Lung (tissue), 12 donors: Measurements from ENCODE around the gene ATP8A1. TPM values are rescaled to one million over a fixed set of nuclear protein-coding genes. Genes with fewer than 3 reads are reported as not detected.

Source experiments
- ATAC-seq: fragments of 200-7000 bp; cut with Tn5 transposase; one replicate; pipeline ENCODE4 v1.9.1; 2020; ENCODE audit warnings: moderate number of reproducible peaks; ENCODE audit not compliant: insufficient read depth, low FRiP score
- DNase-seq, 3 donors: peaks; one replicate each; pipeline ENCODE4 v3.0.0-alpha.2; 2013 to 2017
- H3K27ac ChIP-seq, 2 donors: one replicate each; pipeline ENCODE4 v1.5.1; 2013; ENCODE audit warnings: mild to moderate bottlenecking in 2 of 2, moderate library complexity in 2 of 2, control low read depth in 1 of 2, inconsistent platforms in 1 of 2, low read depth in 1 of 2, low read length in 1 of 2
- H3K27me3 ChIP-seq, 3 donors: one replicate each; pipeline ENCODE4 v1.5.1; 2013; ENCODE audit warnings: low read length in 2 of 3; ENCODE audit not compliant: control insufficient read depth in 3 of 3, insufficient read depth in 3 of 3
- H3K36me3 ChIP-seq, 4 donors: one replicate each; pipeline ENCODE4 v1.5.1; 2013; ENCODE audit warnings: low read length in 4 of 4, mild to moderate bottlenecking in 1 of 4, moderate library complexity in 1 of 4; ENCODE audit not compliant: control insufficient read depth in 4 of 4, insufficient read depth in 4 of 4
- H3K4me1 ChIP-seq, 5 donors: one replicate each; pipeline ENCODE4 v1.5.1; 2013; ENCODE audit warnings: low read length in 5 of 5, mild to moderate bottlenecking in 2 of 5, moderate library complexity in 1 of 5; ENCODE audit not compliant: control insufficient read depth in 5 of 5, insufficient read depth in 5 of 5
- H3K4me3 ChIP-seq: one replicate; pipeline ENCODE4 v1.5.1; 2013; ENCODE audit warnings: mild to moderate bottlenecking, control low read depth, moderate library complexity
- H3K9ac ChIP-seq, 2 donors: one replicate each; pipeline ENCODE4 v1.5.1; 2013; ENCODE audit warnings: low read length in 2 of 2, control low read depth in 1 of 2; ENCODE audit not compliant: insufficient read depth in 1 of 2
- H3K9me3 ChIP-seq, 4 donors: one replicate each; pipeline ENCODE4 v1.5.1; 2013; ENCODE audit warnings: low read length in 3 of 4, mild to moderate bottlenecking in 1 of 4, moderate library complexity in 1 of 4; ENCODE audit not compliant: control insufficient read depth in 4 of 4, insufficient read depth in 3 of 4
- CTCF ChIP-seq: IDR thresholded peaks from 2 replicates; pipeline ENCODE4 v1.5.1; 2012; ENCODE audit warnings: mild to moderate bottlenecking; ENCODE audit errors: control extremely low read depth, extremely low read depth
- WGBS, 2 donors: extraction: QIAGEN DNeasy Blood & Tissue Kit; methylation state at CpG; one replicate each; pipeline ENCODE4 v1.1.7; 2013; 5-methylcytosine and 5-hydroxymethylcytosine counted together
- polyA plus RNA-seq, 2 donors: library from polyadenylated mRNA; stranded (reverse); fragments of 200-250 nt; gene quantifications; one replicate each; pipeline ENCODE4 v1.2.1, GENCODE V29; 2013
- total RNA-seq, 2 donors: library from RNA; depleted of rRNA in 1 of 2; stranded (reverse); fragments of >200 nt in 1 of 2; gene quantifications; one replicate each; pipeline ENCODE4 v1.2.1, GENCODE V29; 2014 to 2021
- donor health status: control.
- donor health status: control.
- donor health status: Bipolar disorder and iron deficiency.
- donor health status: healthy.
- donor health status: DM: yes; HTN: yes; CAD: no.

Gene ATP8A1
- total and polyA plus RNA-seq, 4 donors: 13.8 to 297 (median 48.9) TPM

- no peak for TF ChIP-seq CTCF
- no peak overlapping the region for H3K4me3 ChIP-seq
- ATAC-seq: no peak
- H3K4me1 ChIP-seq: no peaks in the 10 kb centered on the region
- H3K36me3 ChIP-seq: peaks cover 0 to 3% (median 2%) of the 10 kb centered on the region in 4 donors
- no peaks in the 10 kb centered on the region for H3K9me3 ChIP-seq
- no peak for DNase-seq
- no peak overlapping the region for H3K9ac ChIP-seq
- no peaks in the 10 kb centered on the region for H3K27me3 ChIP-seq
- H3K27ac ChIP-seq: no peak overlapping the region
- 95 to 97% methylated on average over 3 of the region's 3 CpGs for WGBS, 2 donors
These were observed 78.7 kb downstream of the ATP8A1 start for GRCh38 chr4:42578187-42578586.

GRCh38 chr4:42574870-42575430 lies 82.0 kb downstream of the ATP8A1 start:
- TF ChIP-seq CTCF: no peak
- H3K4me1 ChIP-seq: peaks cover 0 to 9% (median 0%) of the 10 kb centered on the region in 5 donors
- H3K9ac ChIP-seq: no peak overlapping the region
- no peaks in the 10 kb centered on the region for H3K9me3 ChIP-seq
- no peak for ATAC-seq
- no peaks in the 10 kb centered on the region for H3K27me3 ChIP-seq
- no peak overlapping the region for H3K4me3 ChIP-seq
- DNase-seq: peak in 2 of 3 donors; percentile 6 to 56
- H3K36me3 ChIP-seq: no peaks in the 10 kb centered on the region
- 85 to 90% methylated on average over 4 of the region's 4 CpGs for WGBS, 2 donors
- H3K27ac ChIP-seq: no peak overlapping the region

GRCh38 chr4:42573249-42573648 lies 83.7 kb downstream of the ATP8A1 start:
- TF ChIP-seq CTCF: no peak
- H3K4me3 ChIP-seq: no peak overlapping the region
- no peak overlapping the region for H3K9ac ChIP-seq
- peaks cover 0 to 9% (median 0%) of the 10 kb centered on the region in 5 donors for H3K4me1 ChIP-seq
- H3K9me3 ChIP-seq: no peaks in the 10 kb centered on the region
- H3K27ac ChIP-seq: no peak overlapping the region
- ATAC-seq: no peak
- no peaks in the 10 kb centered on the region for H3K27me3 ChIP-seq
- DNase-seq: no peak
- H3K36me3 ChIP-seq: no peaks in the 10 kb centered on the region
- WGBS, 2 donors: 82 to 90% methylated on average over 4 of the region's 4 CpGs

GRCh38 chr4:42570221-42570620 lies 86.7 kb downstream of the ATP8A1 start:
- 73 to 100% methylated on average over 1 of the region's 1 CpG for WGBS, 2 donors
- Histone ChIP-seq H3K4me1 (peaks cover 0 to 9% (median 0%) of the 10 kb centered on the region in 5 donors), H3K27me3 (no peaks in the 10 kb centered on the region), H3K36me3 (peaks cover 0 to 1% (median 0%) of the 10 kb centered on the region in 4 donors), H3K27ac (peak overlapping the region in 1 of 2 donors; percentile 17), H3K9me3 (no peaks in the 10 kb centered on the region), H3K4me3 (no peak overlapping the region), H3K9ac (no peak overlapping the region)
- peak in 2 of 3 donors; percentile 11 to 43 for DNase-seq
- no peak for ATAC-seq
- no peak for TF ChIP-seq CTCF
